ENCODE measurements around the gene CILP2. TPM values are rescaled to one million over a fixed set of nuclear protein-coding genes. Genes with fewer than 3 reads are reported as not detected.

The CILP2 gene
- total and polyA plus RNA-seq, 2 experiments from 2014 or later = 4.0 to 21.6 TPM

GRCh38 chr19:19517235-19517619, 20.8 kb upstream of the CILP2 start (continued):
- TF ChIP-seq, protein P1, sequence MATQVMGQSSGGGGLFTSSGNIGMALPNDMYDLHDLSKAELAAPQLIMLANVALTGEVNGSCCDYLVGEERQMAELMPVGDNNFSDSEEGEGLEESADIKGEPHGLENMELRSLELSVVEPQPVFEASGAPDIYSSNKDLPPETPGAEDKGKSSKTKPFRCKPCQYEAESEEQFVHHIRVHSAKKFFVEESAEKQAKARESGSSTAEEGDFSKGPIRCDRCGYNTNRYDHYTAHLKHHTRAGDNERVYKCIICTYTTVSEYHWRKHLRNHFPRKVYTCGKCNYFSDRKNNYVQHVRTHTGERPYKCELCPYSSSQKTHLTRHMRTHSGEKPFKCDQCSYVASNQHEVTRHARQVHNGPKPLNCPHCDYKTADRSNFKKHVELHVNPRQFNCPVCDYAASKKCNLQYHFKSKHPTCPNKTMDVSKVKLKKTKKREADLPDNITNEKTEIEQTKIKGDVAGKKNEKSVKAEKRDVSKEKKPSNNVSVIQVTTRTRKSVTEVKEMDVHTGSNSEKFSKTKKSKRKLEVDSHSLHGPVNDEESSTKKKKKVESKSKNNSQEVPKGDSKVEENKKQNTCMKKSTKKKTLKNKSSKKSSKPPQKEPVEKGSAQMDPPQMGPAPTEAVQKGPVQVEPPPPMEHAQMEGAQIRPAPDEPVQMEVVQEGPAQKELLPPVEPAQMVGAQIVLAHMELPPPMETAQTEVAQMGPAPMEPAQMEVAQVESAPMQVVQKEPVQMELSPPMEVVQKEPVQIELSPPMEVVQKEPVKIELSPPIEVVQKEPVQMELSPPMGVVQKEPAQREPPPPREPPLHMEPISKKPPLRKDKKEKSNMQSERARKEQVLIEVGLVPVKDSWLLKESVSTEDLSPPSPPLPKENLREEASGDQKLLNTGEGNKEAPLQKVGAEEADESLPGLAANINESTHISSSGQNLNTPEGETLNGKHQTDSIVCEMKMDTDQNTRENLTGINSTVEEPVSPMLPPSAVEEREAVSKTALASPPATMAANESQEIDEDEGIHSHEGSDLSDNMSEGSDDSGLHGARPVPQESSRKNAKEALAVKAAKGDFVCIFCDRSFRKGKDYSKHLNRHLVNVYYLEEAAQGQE (IDR thresholded peaks at IDR 0.05; ENCODE audit: unreplicated experiment) = no peak

DNA sequence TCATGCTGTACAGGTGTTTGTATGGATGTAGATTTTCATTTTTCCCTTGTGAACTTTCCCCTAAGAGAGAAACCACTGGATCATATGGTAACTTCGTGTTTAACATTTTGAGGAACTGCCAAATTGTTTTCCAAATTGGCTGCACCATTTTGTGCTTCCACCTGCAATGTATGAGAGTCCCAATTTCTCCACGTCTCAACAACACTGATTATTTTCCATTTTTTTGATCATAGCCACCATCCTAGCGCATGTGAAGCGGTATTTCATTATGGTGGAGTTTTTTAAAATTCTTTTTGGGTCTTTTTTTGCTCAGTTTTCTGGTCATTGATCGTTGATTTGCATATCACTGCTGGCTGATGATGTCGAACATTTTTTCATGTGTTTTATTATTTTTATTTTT, 17.1 kb upstream of the CILP2 start:
- no peak for TF ChIP-seq EZH2 (IDR thresholded peaks at IDR 0.05; ENCODE audit: low read depth, unreplicated experiment)
- Mint-ChIP-seq H3K36me3 (ENCODE audit: low read depth) (peaks cover 45% of the 10 kb centered on the region), H3K9me3 (no peaks in the 10 kb centered on the region; the same call in 2 of the 3 replicates), H3K27me3 (ENCODE audit: insufficient read depth, low read depth, poor library complexity) (peaks cover 6% of the 10 kb centered on the region), H3K4me1 (peaks cover 5% of the 10 kb centered on the region; the same call in 2 of the 3 replicates), H3K4me3 (no peak overlapping the region), H3K27ac (no peak overlapping the region)
- ATAC-seq (no peak), DNase-seq (ENCODE audit: low spot score) (no peak)
- Histone ChIP-seq H3K79me2 (replicated peaks; ENCODE audit: insufficient read depth) (peaks cover 89% of the 10 kb centered on the region), H3K9me2 (ENCODE audit: insufficient read depth) (no peaks in the 10 kb centered on the region), H3F3A (replicated peaks; ENCODE audit: low read depth) (peaks cover 11% of the 10 kb centered on the region; the same call in 1 of the 2 replicates), H3K4me3 (no peak overlapping the region), H2AFZ (no peak overlapping the region), H3K4me1 (ENCODE audit: insufficient read depth) (peaks cover 2% of the 10 kb centered on the region; the same call in 1 of the 2 replicates), H4K20me1 (replicated peaks; ENCODE audit: insufficient read depth) (peaks cover 46% of the 10 kb centered on the region), H3K27ac (ENCODE audit: low read depth) (no peak overlapping the region), H3K4me2 (no peak overlapping the region), H3K36me3 (ENCODE audit: insufficient read depth) (peaks cover 9% of the 10 kb centered on the region; the same call in 1 of the 2 replicates), H3K27me3 (ENCODE audit: insufficient read depth) (no peaks in the 10 kb centered on the region)

DNA sequence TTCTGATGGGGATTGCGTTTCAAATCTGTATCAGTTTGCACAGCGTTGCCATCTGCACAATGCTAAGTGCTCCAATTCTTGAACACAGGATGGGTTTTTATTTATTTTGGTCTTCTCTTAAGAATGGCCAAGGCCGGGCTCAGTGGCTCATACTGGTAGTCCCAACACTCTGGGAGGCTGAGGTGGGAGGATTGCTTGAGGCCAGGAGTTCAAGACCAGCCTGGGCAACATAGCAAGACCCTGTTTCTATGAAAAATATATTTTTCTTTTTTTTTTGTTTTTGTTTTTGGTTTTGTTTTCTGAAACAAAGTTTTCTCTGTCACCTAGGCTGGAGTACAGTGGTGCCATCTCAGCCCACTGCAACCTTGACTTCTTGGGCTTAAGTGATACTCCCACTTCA, 14.9 kb upstream of the CILP2 start:
- H2AFZ ChIP-seq = no peak overlapping the region
- Mint-ChIP-seq H3K9me3 (no peaks in the 10 kb centered on the region; the same call in 2 of the 3 replicates), H3K36me3 (ENCODE audit: low read depth) (peaks cover 51% of the 10 kb centered on the region), H3K27ac (no peak overlapping the region), H3K4me3 (no peak overlapping the region), H3K4me1 (peaks cover 14% of the 10 kb centered on the region), H3K27me3 (ENCODE audit: insufficient read depth, low read depth, poor library complexity) (peaks cover 6% of the 10 kb centered on the region)
- H3K4me1 ChIP-seq (ENCODE audit: insufficient read depth) = peaks cover 6% of the 10 kb centered on the region; the same call in 1 of the 2 replicates
- no peaks in the 10 kb centered on the region for H3K9me2 ChIP-seq (ENCODE audit: insufficient read depth)
- peaks cover 71% of the 10 kb centered on the region for H3K79me2 ChIP-seq (replicated peaks; ENCODE audit: insufficient read depth)
- peaks cover 39% of the 10 kb centered on the region for H4K20me1 ChIP-seq (replicated peaks; ENCODE audit: insufficient read depth)
- no peak for DNase-seq (ENCODE audit: low spot score)
- H3F3A ChIP-seq (replicated peaks; ENCODE audit: low read depth) = peaks cover 11% of the 10 kb centered on the region; the same call in 1 of the 2 replicates
- no peak for ATAC-seq
- TF ChIP-seq EZH2 (IDR thresholded peaks at IDR 0.05; ENCODE audit: low read depth, unreplicated experiment) (no peak), ZNF331 (CRISPR knock-in tag; IDR thresholded peaks at IDR 0.05; ENCODE audit: low read depth) (no peak), NANOG (IDR thresholded peaks at IDR 0.05; ENCODE audit: borderline replicate concordance) (no peak), EZH2phosphoT487 (IDR thresholded peaks at IDR 0.05; ENCODE audit: unreplicated experiment) (no peak), POLR2AphosphoS5 (IDR thresholded peaks at IDR 0.05; ENCODE audit: low read depth) (no peak), STAT1 (IDR thresholded peaks at IDR 0.05; ENCODE audit: unreplicated experiment) (no peak)
- TF ChIP-seq, protein P2, sequence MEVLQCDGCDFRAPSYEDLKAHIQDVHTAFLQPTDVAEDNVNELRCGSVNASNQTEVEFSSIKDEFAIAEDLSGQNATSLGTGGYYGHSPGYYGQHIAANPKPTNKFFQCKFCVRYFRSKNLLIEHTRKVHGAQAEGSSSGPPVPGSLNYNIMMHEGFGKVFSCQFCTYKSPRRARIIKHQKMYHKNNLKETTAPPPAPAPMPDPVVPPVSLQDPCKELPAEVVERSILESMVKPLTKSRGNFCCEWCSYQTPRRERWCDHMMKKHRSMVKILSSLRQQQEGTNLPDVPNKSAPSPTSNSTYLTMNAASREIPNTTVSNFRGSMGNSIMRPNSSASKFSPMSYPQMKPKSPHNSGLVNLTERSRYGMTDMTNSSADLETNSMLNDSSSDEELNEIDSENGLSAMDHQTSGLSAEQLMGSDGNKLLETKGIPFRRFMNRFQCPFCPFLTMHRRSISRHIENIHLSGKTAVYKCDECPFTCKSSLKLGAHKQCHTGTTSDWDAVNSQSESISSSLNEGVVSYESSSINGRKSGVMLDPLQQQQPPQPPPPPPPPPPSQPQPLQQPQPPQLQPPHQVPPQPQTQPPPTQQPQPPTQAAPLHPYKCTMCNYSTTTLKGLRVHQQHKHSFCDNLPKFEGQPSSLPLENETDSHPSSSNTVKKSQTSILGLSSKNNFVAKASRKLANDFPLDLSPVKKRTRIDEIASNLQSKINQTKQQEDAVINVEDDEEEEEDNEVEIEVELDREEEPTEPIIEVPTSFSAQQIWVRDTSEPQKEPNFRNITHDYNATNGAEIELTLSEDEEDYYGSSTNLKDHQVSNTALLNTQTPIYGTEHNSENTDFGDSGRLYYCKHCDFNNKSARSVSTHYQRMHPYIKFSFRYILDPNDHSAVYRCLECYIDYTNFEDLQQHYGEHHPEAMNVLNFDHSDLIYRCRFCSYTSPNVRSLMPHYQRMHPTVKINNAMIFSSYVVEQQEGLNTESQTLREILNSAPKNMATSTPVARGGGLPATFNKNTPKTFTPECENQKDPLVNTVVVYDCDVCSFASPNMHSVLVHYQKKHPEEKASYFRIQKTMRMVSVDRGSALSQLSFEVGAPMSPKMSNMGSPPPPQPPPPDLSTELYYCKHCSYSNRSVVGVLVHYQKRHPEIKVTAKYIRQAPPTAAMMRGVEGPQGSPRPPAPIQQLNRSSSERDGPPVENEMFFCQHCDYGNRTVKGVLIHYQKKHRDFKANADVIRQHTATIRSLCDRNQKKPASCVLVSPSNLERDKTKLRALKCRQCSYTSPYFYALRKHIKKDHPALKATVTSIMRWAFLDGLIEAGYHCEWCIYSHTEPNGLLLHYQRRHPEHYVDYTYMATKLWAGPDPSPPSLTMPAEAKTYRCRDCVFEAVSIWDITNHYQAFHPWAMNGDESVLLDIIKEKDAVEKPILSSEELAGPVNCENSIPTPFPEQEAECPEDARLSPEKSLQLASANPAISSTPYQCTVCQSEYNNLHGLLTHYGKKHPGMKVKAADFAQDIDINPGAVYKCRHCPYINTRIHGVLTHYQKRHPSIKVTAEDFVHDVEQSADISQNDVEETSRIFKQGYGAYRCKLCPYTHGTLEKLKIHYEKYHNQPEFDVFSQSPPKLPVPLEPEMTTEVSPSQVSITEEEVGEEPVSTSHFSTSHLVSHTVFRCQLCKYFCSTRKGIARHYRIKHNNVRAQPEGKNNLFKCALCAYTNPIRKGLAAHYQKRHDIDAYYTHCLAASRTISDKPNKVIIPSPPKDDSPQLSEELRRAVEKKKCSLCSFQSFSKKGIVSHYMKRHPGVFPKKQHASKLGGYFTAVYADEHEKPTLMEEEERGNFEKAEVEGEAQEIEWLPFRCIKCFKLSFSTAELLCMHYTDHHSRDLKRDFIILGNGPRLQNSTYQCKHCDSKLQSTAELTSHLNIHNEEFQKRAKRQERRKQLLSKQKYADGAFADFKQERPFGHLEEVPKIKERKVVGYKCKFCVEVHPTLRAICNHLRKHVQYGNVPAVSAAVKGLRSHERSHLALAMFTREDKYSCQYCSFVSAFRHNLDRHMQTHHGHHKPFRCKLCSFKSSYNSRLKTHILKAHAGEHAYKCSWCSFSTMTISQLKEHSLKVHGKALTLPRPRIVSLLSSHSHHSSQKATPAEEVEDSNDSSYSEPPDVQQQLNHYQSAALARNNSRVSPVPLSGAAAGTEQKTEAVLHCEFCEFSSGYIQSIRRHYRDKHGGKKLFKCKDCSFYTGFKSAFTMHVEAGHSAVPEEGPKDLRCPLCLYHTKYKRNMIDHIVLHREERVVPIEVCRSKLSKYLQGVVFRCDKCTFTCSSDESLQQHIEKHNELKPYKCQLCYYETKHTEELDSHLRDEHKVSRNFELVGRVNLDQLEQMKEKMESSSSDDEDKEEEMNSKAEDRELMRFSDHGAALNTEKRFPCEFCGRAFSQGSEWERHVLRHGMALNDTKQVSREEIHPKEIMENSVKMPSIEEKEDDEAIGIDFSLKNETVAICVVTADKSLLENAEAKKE (CRISPR knock-in tag; IDR thresholded peaks at IDR 0.05) = no peak
- peaks cover 9% of the 10 kb centered on the region; the same call in 1 of the 2 replicates for H3K36me3 ChIP-seq (ENCODE audit: insufficient read depth)
- no peak overlapping the region for H3K4me3 ChIP-seq
- H3K27me3 ChIP-seq (ENCODE audit: insufficient read depth) = no peaks in the 10 kb centered on the region
- no peak overlapping the region for H3K27ac ChIP-seq (ENCODE audit: low read depth)
- H3K4me2 ChIP-seq = no peak overlapping the region

Data from GM23338 (cell line).